Right lung (tissue), 5 donors: ENCODE measurements around the gene THAP4. TPM values are rescaled to one million over a fixed set of nuclear protein-coding genes. Genes with fewer than 3 reads are reported as not detected.
"Not testable (repeated sequence)": the region's sequence is repeated elsewhere in the genome, so short reads cannot be mapped to it uniquely, and the experiment has no call there.

Experiments
- DNase-seq, 2 donors: peaks; one replicate each; pipeline ENCODE4 v3.0.0-alpha.2; 2013
- polyA plus RNA-seq, 5 donors: library from polyadenylated mRNA; unstranded; fragments of 120-200 nt; gene quantifications; one replicate each; pipeline versions ENCODE4 v1.2.1 to v1.2.3, GENCODE V29; 2013; ENCODE audit warnings: inconsistent platforms in 1 of 5, low replicate concordance in 1 of 5; ENCODE audit not compliant: insufficient read length in 5 of 5, insufficient read depth in 1 of 5

THAP4 gene
- polyA plus RNA-seq, 5 donors = 36.8 to 50.5 (median 41.9) TPM

DNA sequence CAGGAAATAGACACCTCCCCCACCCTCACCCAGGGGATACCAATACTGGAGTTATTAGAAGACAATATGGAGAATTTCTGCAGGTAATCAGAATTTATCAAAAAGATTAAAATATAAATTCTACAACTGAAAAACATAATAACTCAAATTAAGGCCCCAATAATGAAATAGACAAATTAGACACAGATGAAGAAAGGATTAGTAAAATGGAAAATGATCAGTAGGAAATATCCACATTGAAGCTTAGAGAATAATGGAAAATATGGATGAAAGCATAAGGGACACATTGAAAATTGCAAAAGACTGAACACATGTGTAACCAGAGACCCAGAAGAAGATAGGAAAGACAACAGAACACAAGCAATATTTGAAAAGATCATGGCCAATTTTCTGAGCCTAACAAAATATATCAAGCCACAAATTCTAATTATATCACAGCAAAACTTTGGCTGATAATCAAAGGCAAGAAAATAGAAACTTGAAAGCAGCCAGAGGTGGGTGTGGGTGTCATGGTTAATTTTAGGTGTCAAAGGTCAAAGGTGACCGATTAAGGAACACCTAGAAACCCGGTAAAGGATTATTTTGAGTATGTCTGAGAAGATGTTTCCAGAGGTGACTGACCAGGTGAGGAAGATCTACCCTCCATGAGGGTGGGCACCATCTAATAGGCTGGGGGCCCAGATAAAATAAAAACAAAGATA, 50.2 kb downstream of the THAP4 start:
- DNase-seq = no peak

DNA sequence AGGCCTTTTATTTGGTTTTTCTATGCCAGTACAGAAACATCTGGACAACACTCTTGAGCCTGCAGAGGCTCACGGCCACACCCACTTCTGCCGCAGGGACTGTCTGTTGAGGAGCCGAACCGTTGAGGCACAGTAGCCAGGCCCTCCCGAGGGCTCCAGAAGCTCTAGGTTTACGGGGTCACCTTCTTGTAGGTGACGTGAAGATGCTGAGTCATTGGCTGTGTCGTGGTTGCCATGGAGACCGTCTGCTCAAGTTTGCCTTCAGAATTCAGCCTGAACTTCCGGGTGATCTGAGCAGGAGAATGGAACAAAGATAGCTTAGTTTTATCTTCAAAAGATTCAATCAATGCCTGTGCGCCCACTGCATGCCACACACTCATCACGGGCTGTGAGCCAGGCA, 52.5 kb downstream of the THAP4 start:
- no peak for DNase-seq

DNA sequence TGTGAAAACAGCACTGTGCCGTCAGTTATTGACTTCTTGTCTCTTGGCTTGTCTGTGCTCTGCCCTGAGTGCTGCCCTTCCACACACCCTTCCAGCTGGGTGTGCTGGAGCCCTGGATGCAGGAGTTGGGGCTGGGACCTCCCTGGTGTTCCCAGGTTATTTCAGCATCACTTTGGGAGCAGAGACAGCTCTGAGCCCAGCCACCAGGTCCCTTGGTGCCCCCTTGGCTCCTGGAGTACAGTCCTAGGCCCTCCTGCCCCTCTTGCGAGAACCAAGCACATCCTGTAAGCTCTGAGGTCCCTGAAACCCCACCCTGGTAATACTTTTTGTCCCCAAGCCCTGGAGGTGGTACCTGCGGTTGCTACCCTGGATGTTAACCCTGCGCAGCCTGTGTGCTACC, 54.2 kb downstream of the THAP4 start:
- DNase-seq = no peak

DNA sequence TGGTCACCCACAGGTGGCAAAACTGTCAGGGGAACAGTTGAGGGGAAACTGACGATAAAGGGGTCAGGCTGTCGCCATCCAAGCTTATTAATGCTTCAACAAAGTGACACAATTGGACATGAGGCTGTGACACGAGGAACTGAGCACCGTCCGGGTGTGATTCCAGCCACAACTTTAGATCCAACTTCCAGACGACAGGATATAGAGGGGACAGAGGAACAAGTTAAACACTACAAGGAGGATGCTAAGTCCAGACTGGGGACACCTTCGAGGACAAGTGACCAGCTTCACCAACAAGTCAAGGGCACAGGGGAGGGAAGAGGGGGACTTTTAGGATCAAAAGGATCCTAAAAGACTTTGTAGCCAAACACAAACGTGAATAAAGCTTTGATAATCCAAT, 54.6 kb downstream of the THAP4 start:
- no peak for DNase-seq

DNA sequence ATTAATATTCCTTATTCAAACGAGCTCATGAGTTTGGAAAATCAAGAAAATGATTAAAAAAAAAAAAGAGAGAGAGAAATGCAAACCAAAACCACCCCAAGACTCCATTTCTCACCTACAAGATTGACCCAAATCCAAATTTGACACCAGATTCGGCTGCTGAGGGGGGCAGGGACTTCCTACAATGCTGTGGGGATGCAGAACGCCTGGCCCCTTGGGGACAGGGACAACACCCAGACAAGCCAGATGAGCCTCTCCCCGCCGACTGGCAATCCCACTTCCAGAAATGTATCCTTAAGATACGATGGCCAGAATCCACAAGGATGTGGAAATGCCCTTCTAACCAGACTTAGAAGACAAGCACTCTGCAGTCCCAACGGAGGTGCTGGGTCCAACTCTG, 57.7 kb downstream of the THAP4 start:
- DNase-seq = no peak

DNA sequence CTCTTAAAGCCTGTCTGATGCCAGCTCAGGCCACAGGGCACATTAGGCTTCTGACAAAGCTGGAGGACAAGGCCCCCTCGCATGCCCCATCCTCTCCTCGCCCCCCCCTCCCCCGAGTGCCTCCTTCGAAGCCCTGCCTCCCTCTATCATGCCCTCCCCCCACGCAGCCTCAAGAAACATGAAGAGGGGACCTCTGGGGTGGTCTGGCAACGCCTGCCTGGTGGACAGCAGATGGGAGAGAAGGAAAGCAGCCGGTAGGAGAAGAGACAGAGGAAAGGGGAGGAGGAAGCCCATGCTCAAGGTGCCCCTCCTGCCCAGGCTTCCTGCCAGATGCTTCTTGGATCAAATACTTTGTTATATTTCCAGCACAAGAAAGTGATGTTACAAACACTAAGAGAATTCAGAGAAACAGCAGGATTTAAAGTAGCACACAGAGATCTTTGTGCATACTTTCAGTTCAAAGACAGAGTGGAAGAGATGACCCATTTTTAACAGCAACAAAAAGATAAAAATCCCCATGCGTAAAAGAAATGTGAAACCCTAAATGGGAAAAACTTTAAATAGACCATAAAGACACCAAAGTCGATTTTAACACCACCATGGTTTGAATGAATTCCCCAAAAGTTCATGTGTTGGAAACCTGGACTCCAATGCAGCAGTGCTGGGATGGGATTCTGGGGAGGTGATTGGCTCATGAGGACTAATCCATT, 59.4 kb downstream of the THAP4 start:
- DNase-seq = peak; percentile 52 to 58

GRCh38 chr2:241576293-241576654, 60.7 kb downstream of the THAP4 start:
- no peak for DNase-seq

- DNase-seq = no peak
Measured at GRCh38 chr2:241575624-241576292, 61.2 kb downstream of the THAP4 start.

DNA sequence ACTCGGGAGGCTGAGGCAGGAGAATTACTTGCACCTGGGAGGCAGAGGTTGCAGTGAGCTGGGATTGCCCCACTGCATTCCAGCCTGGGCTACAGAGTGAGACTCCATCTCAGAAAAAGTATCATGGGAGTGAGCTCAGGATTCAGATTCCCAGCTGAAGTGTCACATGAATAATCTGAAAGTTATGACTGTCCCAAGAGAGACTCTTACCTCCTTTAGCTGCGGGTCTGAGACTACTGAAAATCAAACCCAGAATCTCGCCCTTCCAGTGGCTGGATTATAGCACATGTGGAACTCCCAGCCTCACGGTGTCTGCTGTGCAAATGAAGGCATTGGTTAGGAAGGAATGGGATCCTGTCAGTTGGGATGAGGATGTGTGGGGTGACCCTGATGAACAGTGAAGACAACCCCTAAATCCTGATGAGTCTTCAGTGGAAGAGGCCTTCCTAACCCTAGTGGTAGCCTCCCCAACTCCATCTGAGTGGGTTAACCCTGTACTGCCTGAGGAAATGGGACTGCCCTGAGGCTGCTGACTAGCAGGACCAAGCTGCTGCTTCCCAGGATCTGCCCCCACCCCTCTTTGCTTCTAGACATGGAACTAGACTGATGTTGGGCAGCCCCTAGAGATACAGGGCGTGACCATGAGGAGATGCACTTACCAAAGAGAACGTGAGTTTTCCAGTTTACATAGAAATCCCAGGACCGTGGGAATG, 61.9 kb downstream of the THAP4 start:
- no peak for DNase-seq

- DNase-seq = no peak
Measured at GRCh38 chr2:241573741-241574140, 63.2 kb downstream of the THAP4 start.

DNA sequence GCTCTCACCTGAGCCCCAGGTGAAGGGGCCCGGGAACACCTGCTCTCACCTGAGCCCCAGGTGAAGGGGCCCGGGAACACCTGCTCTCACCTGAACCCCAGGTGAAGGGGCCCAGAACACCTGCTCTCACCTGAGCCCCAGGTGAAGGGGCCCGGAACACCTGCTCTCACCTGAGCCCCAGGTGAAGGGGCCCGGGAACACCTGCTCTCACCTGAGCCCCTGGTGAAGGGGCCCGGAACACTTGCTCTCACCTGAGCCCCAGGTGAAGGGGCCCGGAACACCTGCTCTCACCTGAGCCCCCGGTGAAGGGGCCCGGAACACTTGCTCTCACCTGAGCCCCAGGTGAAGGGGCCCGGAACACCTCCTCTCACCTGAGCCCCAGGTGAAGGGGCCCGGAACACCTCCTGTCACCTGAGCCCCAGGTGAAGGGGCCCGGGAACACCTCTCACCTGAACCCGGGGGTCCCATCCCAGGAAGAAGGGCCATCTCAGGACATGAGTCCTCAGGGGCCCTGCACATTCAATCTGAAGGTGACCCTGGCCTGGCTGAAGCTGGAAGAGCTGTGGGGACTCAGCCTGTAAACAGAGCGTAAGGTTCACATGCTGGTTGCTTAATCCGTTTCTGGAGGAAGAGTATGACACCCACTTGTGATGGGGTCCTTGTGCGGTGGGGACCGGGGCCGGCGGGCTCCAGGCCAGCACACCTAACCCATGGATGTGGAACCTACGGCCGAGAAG, 63.9 kb downstream of the THAP4 start:
- not testable (repeated sequence) for DNase-seq

DNA sequence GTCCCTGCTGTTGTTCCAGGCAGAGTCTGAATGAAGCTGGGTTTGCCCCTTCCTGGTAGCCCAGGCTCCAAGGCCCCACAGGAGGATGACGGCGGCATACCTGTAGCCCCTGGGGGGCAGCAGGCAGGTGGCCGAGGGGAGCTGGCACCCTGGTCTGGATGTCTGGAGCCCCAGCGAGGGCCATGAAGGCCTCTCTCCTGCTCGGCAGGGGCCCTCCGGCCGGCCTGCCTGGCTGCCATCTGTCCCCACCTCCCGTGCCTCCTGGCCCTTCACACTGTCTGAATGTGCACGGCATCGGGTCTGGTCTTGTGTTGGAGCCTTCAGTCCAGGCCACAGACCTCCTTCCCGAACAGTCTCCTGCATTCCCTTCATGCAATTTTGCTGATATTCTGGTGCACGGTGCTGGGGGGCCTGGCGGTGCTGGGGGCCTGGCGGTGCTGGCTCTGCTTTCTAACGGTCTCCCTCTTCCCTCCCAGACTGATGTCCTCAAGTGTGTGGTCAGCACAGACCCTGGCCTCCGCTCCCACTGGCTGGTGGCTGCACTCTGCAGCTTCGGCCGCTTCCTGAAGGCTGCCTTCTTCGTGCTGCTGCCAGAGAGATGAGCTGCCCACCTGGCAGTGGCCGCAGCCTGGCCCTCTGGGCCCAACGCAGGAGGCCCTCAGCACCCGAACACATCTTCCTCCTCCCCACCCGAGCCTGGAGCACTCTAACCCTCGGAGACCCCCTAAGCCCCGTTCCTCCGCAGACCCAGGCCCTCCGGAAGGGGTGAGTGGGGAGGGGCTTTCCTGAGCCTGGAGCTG, 64.9 kb downstream of the THAP4 start:
- DNase-seq = no peak

GRCh38 chr2:241570961-241571581, 65.9 kb downstream of the THAP4 start:
- no peak for DNase-seq

DNA sequence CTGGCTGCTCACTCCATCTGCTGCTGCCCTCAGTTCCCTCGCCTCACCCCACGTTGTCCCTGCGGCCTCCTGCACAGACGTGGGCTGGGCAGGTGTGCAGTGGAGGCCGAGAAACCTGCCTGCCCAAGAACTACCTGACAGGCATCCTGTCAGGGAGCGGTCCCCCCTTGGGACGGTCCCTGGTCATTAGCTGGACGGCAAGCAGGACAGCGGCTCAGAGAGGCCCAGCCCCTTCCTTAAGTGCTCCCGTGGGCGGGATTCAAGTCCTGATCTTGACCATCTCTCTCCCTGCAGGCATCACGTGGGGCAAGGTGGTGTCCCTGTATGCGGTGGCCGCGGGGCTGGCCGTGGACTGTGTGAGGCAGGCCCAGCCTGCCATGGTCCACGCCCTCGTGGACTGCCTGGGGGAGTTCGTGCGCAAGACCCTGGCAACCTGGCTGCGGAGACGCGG, 67.1 kb downstream of the THAP4 start:
- no peak for DNase-seq

- no peak for DNase-seq
Measured at GRCh38 chr2:241568726-241569125, 68.2 kb downstream of the THAP4 start.

DNA sequence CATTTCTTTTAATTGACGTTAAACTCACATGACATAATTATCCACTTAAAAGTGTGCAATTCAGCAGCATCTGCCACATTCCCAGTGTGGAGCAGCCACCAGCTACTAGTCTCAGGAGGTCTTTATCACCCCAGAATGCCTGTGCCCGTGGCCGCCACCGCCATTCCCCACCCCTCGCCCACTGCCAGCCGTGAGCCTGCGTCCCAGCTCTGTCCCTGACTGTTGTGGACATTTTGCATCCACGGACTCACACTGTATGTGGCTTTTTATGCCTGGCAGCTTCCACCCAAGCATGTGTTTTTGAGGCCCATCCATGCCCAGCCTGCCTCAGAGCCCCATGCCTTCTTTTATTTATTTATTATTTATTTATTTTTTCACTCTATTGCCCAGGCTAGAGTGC, 69.2 kb downstream of the THAP4 start:
- DNase-seq = no peak

DNA sequence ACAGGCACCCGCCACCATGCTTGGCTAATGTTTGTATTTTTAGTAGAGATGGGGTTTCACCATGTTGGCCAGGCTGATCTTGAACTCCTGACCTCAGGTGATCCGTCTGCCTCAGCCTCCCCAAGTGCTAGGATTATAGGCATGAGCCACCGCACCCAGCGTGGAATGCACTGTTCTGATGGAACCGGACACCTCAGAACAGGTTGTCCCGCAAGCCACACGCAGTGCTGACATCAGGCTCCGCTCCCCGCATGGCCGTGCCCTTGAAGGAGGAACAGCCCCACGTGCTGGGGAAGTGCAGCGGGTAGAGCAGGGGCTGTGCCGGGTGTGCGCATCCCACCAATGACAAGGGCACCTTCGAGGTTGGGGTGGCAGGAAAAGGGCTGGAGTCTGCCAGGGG, 69.7 kb downstream of the THAP4 start:
- DNase-seq = not testable (repeated sequence)

GRCh38 chr2:241566468-241566867, 70.5 kb downstream of the THAP4 start:
- no peak for DNase-seq

DNA sequence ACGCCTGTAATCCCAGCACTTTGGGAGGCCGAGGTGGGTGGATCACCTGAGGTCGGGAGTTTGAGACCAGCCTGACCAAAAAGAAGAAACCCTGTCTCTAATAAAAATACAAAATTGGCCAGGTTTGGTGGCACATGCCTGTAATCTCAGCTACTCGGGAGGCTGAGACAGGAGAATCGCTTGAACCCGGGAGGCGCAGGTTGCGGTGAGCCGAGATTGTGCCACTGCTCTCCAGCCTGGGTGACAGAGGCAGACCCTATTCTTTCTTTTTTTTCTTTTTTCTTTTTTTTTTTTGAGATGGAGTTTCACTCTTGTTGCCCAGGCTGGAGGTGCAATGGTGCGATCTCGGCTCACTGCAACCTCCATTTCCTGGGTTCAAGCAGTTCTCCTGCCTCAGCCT, 70.9 kb downstream of the THAP4 start:
- not testable (repeated sequence) for DNase-seq

DNA sequence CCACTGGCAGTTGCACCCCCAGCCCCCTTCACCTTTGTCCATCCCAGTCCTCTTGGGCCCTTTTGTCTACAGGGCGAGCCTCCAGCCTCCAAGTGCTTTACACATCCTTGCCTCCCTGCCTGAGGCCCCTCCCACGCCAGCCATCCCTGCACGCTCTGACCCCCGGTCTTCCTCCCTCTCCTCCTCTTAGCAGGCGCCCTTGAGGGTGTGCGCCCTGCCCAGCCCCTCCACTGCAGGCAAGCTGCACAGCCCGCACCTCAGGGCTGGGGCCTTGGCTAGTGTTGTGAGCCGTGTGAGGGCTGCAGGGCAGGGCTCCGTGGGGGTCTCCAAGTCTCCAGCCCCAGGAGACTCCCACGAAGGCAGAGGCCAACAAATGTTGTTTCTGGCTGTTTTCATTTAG, 71.5 kb downstream of the THAP4 start:
- no peak for DNase-seq
